OCI-LY3 (cell line): ENCODE measurements around the gene BHLHE41.

Experiments used
- H2AFZ ChIP-seq: fragments of 200-600, 300-600 bp; shearing (Covaris generic); 2 replicates; pipeline ENCODE4 v1.6.0; 2014; ENCODE audit warnings: antibody characterized with exemption, low read depth, low read length
- H3K27ac ChIP-seq: fragments of 200-600, 300-600 bp; sonication (generic); 2 replicates; pipeline ENCODE4 v1.5.1; 2014; ENCODE audit warnings: mild to moderate bottlenecking, low read length, moderate library complexity, mixed read lengths
- H3K27me3 ChIP-seq: fragments of 200-600, 300-600 bp; sonication (generic); 2 replicates; pipeline ENCODE4 v1.6.1; 2014; ENCODE audit warnings: low read depth, low read length, mixed read lengths
- H3K36me3 ChIP-seq: fragments of 200-600, 300-600 bp; sonication (generic); replicated peaks from 2 replicates; pipeline ENCODE3; 2014; ENCODE audit warnings: low read depth, low read length, mixed read lengths
- H3K4me1 ChIP-seq: fragments of 300-600, 200-600 bp; sonication (generic); 2 replicates; pipeline ENCODE4 v1.6.1; 2014; ENCODE audit warnings: low read length, mixed read lengths
- H3K4me2 ChIP-seq: fragments of 200-600, 300-600 bp; sonication (generic); 2 replicates; pipeline ENCODE4 v1.6.1; 2014; ENCODE audit warnings: low read length, mixed read lengths
- H3K4me3 ChIP-seq: fragments of 300-600, 200-600 bp; sonication (generic); 2 replicates; pipeline ENCODE4 v1.5.1; 2014; ENCODE audit warnings: antibody characterized with exemption, mild to moderate bottlenecking, low read length, moderate library complexity
- H3K79me2 ChIP-seq: fragments of 300-600, 200-600 bp; shearing (Covaris generic); 2 replicates; pipeline ENCODE4 v1.6.1; 2014; ENCODE audit warnings: mild to moderate bottlenecking, low read length, mixed read lengths
- H3K9ac ChIP-seq: fragments of 300-600, 200-600 bp; shearing (Covaris generic); 2 replicates; pipeline ENCODE4 v1.6.0; 2014; ENCODE audit warnings: mild to moderate bottlenecking, low read length, moderate library complexity
- H3K9me3 ChIP-seq: fragments of 200-600, 300-600 bp; shearing (Covaris generic); 2 replicates; pipeline ENCODE4 v1.6.1; 2014; ENCODE audit warnings: low read length, mixed read lengths; ENCODE audit not compliant: insufficient read depth
- H4K20me1 ChIP-seq: fragments of 200-600, 300-600 bp; sonication (generic); 2 replicates; pipeline ENCODE4 v1.6.1; 2016; ENCODE audit warnings: low read length, mixed read lengths; ENCODE audit not compliant: insufficient read depth
- CTCF ChIP-seq: fragments of 200-600, 300-600 bp; sonication (generic); IDR thresholded peaks from 2 replicates; pipeline ENCODE4 v1.5.1; 2014; ENCODE audit warnings: antibody characterized with exemption, low read length, low read depth
- EZH2phosphoT487 ChIP-seq: fragments of 200-600 bp; shearing (Covaris generic); IDR thresholded peaks from 2 replicates; pipeline ENCODE4 v1.6.1; 2018; ENCODE audit warnings: antibody characterized with exemption, mixed run types, low read depth

Gene BHLHE41

GRCh38 chr12:26138860-26139259 lies 14.0 kb upstream of the BHLHE41 start:
- TF ChIP-seq EZH2phosphoT487 (no peak), CTCF (no peak)
- Histone ChIP-seq H3K4me1 (peaks cover 31% of the 10 kb centered on the region), H3K4me2 (no peak overlapping the region), H3K27ac (no peak overlapping the region), H3K79me2 (no peaks in the 10 kb centered on the region), H3K9me3 (no peaks in the 10 kb centered on the region), H3K9ac (no peak overlapping the region), H2AFZ (no peak overlapping the region), H3K36me3 (no peaks in the 10 kb centered on the region), H3K4me3 (no peak overlapping the region), H3K27me3 (peaks cover 25% of the 10 kb centered on the region), H4K20me1 (no peaks in the 10 kb centered on the region)

- H3K9me3 ChIP-seq = no peaks in the 10 kb centered on the region
- H3K79me2 ChIP-seq = no peaks in the 10 kb centered on the region
- no peak overlapping the region for H3K9ac ChIP-seq
- no peaks in the 10 kb centered on the region for H3K36me3 ChIP-seq
- H4K20me1 ChIP-seq = no peaks in the 10 kb centered on the region
- H3K4me2 ChIP-seq = no peak overlapping the region
- H3K4me3 ChIP-seq = no peak overlapping the region
- H3K27ac ChIP-seq = no peak overlapping the region
- no peak overlapping the region for H2AFZ ChIP-seq
- TF ChIP-seq CTCF = no peak
- TF ChIP-seq EZH2phosphoT487 = no peak
- H3K27me3 ChIP-seq = peaks cover 28% of the 10 kb centered on the region
- peaks cover 31% of the 10 kb centered on the region for H3K4me1 ChIP-seq
Measured at GRCh38 chr12:26136688-26137087, 11.9 kb upstream of the BHLHE41 start.

- H3K4me1 ChIP-seq = peaks cover 39% of the 10 kb centered on the region
- H2AFZ ChIP-seq = no peak overlapping the region
- H3K27ac ChIP-seq = no peak overlapping the region
- no peaks in the 10 kb centered on the region for H4K20me1 ChIP-seq
- H3K4me3 ChIP-seq = no peak overlapping the region
- no peaks in the 10 kb centered on the region for H3K79me2 ChIP-seq
- TF ChIP-seq EZH2phosphoT487 (no peak), CTCF (no peak)
- H3K4me2 ChIP-seq = peak overlapping the region; percentile 4; the same call in 1 of the 2 replicates
- H3K9me3 ChIP-seq = no peaks in the 10 kb centered on the region
- H3K9ac ChIP-seq = no peak overlapping the region
- H3K27me3 ChIP-seq = peaks cover 32% of the 10 kb centered on the region
- H3K36me3 ChIP-seq = no peaks in the 10 kb centered on the region
Measured at GRCh38 chr12:26135571-26135970, 10.7 kb upstream of the BHLHE41 start.

- Histone ChIP-seq H3K27me3 (peaks cover 35% of the 10 kb centered on the region), H3K9ac (no peak overlapping the region), H3K4me3 (no peak overlapping the region), H3K27ac (no peak overlapping the region), H4K20me1 (no peaks in the 10 kb centered on the region), H3K36me3 (no peaks in the 10 kb centered on the region), H3K4me2 (peak overlapping the region; percentile 4; the same call in 1 of the 2 replicates), H3K79me2 (no peaks in the 10 kb centered on the region), H3K4me1 (peaks cover 42% of the 10 kb centered on the region), H3K9me3 (no peaks in the 10 kb centered on the region), H2AFZ (no peak overlapping the region)
- TF ChIP-seq CTCF (no peak), EZH2phosphoT487 (no peak)
Measured at GRCh38 chr12:26135010-26135420, 10.2 kb upstream of the BHLHE41 start.
